Measurements from ENCODE around the gene OTUD5.

The OTUD5 gene

DNA sequence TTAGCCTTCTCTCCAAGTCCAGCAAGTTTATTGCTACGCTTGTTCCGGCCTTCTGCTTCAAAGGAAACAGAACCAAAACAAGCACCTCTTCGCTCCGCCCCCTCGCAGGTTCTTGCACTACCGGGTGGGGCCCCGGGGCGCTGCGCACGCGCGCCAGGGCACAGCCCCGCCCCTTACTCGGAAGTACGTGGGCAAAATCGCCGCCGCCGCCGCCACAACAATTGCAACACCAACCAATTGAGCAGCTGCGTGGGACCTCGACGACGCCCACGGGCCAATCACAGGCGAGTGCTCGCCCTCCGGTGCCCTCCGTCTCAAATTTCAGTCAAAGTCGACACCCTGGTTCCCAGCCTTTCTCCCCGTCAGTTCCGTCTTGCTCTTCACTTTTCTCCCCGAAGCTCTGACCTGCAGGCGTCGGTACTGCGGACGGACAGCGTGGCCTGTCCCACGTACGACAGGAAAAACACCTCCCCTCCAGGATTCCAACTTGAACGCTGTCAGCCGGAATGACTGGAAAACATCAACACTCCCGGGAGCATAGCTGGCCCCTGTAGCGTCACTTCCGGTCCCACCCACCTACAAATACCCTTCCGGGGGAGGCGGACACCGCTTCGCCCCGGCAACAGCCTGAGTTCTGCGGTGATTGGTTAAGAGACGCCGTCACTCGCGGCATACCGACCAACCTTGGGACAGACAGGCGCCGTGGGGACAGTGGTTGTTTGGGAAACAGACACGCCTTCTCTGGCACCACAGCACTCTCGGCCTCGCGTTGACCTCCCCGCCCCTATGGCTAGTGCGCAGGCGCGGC, 624 bp upstream of the OTUD5 start (continued):
- TF ChIP-seq ZNF274 (IDR thresholded peaks at IDR 0.05; ENCODE audit: low read length) (no peak), ZNF274 (tag by site-specific recombination; IDR thresholded peaks at IDR 0.05; ENCODE audit: borderline replicate concordance) (no peak), ZNF747 (tag by site-specific recombination; IDR thresholded peaks at IDR 0.05) (no peak), SALL2 (tag by site-specific recombination; IDR thresholded peaks at IDR 0.05; ENCODE audit: borderline replicate concordance) (no peak), SP2 (tag by site-specific recombination; IDR thresholded peaks at IDR 0.05) (peak; percentile 89), ZBTB20 (tag by site-specific recombination; IDR thresholded peaks at IDR 0.05) (peak; percentile 95), ZNF184 (tag by site-specific recombination; IDR thresholded peaks at IDR 0.05) (no peak), ZNF146 (tag by site-specific recombination; IDR thresholded peaks at IDR 0.05) (no peak), RBAK (tag by site-specific recombination; IDR thresholded peaks at IDR 0.05) (no peak), ZNF335 (tag by site-specific recombination; conservative IDR thresholded peaks at IDR 0.05) (peak; percentile 74; the same call in 1 of the 2 replicates), ZSCAN30 (tag by site-specific recombination; IDR thresholded peaks at IDR 0.05) (no peak), ZNF501 (tag by site-specific recombination; IDR thresholded peaks at IDR 0.05) (no peak), GLI2 (tag by site-specific recombination; IDR thresholded peaks at IDR 0.05; ENCODE audit: borderline replicate concordance, low read depth) (no peak), ZBTB1 (tag by site-specific recombination; IDR thresholded peaks at IDR 0.05) (no peak), KLF16 (tag by site-specific recombination; IDR thresholded peaks at IDR 0.05) (peak; percentile 29), FEZF1 (tag by site-specific recombination; IDR thresholded peaks at IDR 0.05) (peak; percentile 49), ZNF549 (tag by site-specific recombination; IDR thresholded peaks at IDR 0.05) (no peak), ZNF701 (tag by site-specific recombination; IDR thresholded peaks at IDR 0.05) (no peak), GLIS1 (tag by site-specific recombination; IDR thresholded peaks at IDR 0.05) (0 out of 2 replicates have a peak, but pooled peaks have one; percentile 22), ZNF830 (tag by site-specific recombination; IDR thresholded peaks at IDR 0.05; ENCODE audit: low read depth) (no peak), ZNF394 (tag by site-specific recombination; IDR thresholded peaks at IDR 0.05; ENCODE audit: borderline replicate concordance) (no peak), ZNF473 (tag by site-specific recombination; IDR thresholded peaks at IDR 0.05) (no peak), TCF7L2 (IDR thresholded peaks at IDR 0.05; ENCODE audit: borderline replicate concordance, low read depth, low read length) (no peak), ZNF19 (tag by site-specific recombination; IDR thresholded peaks at IDR 0.05; ENCODE audit: low read depth) (no peak), OSR2 (tag by site-specific recombination; IDR thresholded peaks at IDR 0.05) (no peak), ZNF585B (tag by site-specific recombination; IDR thresholded peaks at IDR 0.05) (no peak), GFI1B (tag by site-specific recombination; IDR thresholded peaks at IDR 0.05) (no peak), ZNF555 (tag by site-specific recombination; conservative IDR thresholded peaks at IDR 0.05) (no peak), ZNF785 (tag by site-specific recombination; IDR thresholded peaks at IDR 0.05) (no peak), ZNF221 (tag by site-specific recombination; IDR thresholded peaks at IDR 0.05; ENCODE audit: borderline replicate concordance) (no peak), SCRT2 (tag by site-specific recombination; IDR thresholded peaks at IDR 0.05) (no peak), ZBTB21 (tag by site-specific recombination; IDR thresholded peaks at IDR 0.05) (peak; percentile 50; the same call in 1 of the 2 replicates), ZNF23 (tag by site-specific recombination; IDR thresholded peaks at IDR 0.05; ENCODE audit: borderline replicate concordance) (no peak), ZNF223 (tag by site-specific recombination; IDR thresholded peaks at IDR 0.05) (no peak), BCL11A (tag by site-specific recombination; IDR thresholded peaks at IDR 0.05; ENCODE audit: low read depth) (no peak), ZNF175 (tag by site-specific recombination; IDR thresholded peaks at IDR 0.05) (no peak)
- TF ChIP-seq, protein P1, sequence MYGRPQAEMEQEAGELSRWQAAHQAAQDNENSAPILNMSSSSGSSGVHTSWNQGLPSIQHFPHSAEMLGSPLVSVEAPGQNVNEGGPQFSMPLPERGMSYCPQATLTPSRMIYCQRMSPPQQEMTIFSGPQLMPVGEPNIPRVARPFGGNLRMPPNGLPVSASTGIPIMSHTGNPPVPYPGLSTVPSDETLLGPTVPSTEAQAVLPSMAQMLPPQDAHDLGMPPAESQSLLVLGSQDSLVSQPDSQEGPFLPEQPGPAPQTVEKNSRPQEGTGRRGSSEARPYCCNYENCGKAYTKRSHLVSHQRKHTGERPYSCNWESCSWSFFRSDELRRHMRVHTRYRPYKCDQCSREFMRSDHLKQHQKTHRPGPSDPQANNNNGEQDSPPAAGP (tag by site-specific recombination; IDR thresholded peaks at IDR 0.05) = no peak
- TF ChIP-seq, protein P2, sequence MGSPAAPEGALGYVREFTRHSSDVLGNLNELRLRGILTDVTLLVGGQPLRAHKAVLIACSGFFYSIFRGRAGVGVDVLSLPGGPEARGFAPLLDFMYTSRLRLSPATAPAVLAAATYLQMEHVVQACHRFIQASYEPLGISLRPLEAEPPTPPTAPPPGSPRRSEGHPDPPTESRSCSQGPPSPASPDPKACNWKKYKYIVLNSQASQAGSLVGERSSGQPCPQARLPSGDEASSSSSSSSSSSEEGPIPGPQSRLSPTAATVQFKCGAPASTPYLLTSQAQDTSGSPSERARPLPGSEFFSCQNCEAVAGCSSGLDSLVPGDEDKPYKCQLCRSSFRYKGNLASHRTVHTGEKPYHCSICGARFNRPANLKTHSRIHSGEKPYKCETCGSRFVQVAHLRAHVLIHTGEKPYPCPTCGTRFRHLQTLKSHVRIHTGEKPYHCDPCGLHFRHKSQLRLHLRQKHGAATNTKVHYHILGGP (tag by site-specific recombination; IDR thresholded peaks at IDR 0.05) = no peak
- TF ChIP-seq, protein P3, sequence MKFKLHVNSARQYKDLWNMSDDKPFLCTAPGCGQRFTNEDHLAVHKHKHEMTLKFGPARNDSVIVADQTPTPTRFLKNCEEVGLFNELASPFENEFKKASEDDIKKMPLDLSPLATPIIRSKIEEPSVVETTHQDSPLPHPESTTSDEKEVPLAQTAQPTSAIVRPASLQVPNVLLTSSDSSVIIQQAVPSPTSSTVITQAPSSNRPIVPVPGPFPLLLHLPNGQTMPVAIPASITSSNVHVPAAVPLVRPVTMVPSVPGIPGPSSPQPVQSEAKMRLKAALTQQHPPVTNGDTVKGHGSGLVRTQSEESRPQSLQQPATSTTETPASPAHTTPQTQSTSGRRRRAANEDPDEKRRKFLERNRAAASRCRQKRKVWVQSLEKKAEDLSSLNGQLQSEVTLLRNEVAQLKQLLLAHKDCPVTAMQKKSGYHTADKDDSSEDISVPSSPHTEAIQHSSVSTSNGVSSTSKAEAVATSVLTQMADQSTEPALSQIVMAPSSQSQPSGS (tag by site-specific recombination; IDR thresholded peaks at IDR 0.05; ENCODE audit: low read depth) = no peak
